Measurements from ENCODE around the gene CEP20.

- TF ChIP-seq POLR2AphosphoS5 (IDR thresholded peaks at IDR 0.05; ENCODE audit: low read depth, low read length) (no peak), SIN3A (IDR thresholded peaks at IDR 0.05; ENCODE audit: borderline replicate concordance, insufficient read depth, low read length) (no peak), REST (IDR thresholded peaks at IDR 0.05; ENCODE audit: insufficient read depth in 1 of 2, low read depth in 2 of 2, low read length in 2 of 2) (no peak), FOXP2 (optimal IDR thresholded peaks at IDR 0.05; ENCODE audit: borderline replicate concordance, extremely low read depth, extremely low read length, insufficient read depth) (no peak), TAF1 (IDR thresholded peaks at IDR 0.05; ENCODE audit: borderline replicate concordance, insufficient read depth, low read length) (no peak)
Measured at GRCh38 chr16:15882563-15882962, 5.8 kb downstream of the CEP20 start.

Data from PFSK-1 (cell line).